NCI-H69 (cell line): ENCODE results near the gene ENOX2.
A peak's percentile ranks its signal among the peaks of the same experiment; 100 is the strongest.
"Not testable (repeated sequence)": the region's sequence is repeated elsewhere in the genome, so short reads cannot be mapped to it uniquely, and the experiment has no call there.

Experiments
- DNase-seq: peaks from one replicate; lab custom pipeline; 2025; lab: John Stamatoyannopoulos, UW

Gene ENOX2

GRCh38 chrX:130902783-130903613 is at the start of gene ENOX2:
TSS of gene ENOX2 (minus strand) at chrX:130903209. CDS start at chrX:130703216, 199,993 bp downstream.
- peak; percentile 97 for DNase-seq

- no peak for DNase-seq
Measured at GRCh38 chrX:130952266-130953043, 49.4 kb upstream of the ENOX2 start.

GRCh38 chrX:130944230-130944629 is 41.2 kb upstream of the ENOX2 start:
- DNase-seq, result no peak

DNA sequence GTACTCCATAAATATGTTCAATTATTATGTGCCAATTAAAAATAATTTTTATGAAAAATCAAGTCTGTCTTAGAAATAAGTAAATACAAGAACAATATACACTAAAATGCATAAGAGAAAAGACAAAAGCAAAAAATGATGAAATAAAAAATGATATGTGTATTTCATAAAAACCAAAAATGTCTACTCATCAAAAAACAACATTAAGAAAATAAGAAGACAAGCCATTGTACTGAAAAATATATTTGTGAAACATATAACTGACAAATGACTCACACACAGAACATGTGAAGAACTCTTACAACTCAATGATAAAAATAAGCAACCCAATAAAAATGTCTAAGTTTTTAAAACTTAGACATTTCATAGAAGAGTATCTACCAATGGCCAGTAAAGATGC is 34.1 kb upstream of the ENOX2 start:
- no peak for DNase-seq

DNA sequence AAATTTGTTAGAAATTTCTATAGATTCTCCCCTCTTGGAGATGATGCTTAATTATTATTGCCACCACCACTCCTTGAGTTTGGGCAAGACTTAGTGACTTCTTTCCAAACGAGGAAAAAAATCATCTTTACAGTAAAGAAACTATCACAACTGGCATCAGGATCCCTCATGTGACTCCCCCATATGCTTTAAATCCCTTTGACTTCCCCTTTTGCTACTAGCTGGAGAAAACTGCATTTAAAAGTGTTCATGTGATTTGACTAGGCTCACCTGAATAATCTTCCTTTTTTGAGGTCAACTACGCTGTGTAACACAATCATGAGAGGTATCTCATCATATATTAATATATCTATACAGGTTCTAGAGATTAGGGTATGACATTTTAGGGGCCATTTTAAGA is 30.3 kb upstream of the ENOX2 start:
- no peak for DNase-seq

DNA sequence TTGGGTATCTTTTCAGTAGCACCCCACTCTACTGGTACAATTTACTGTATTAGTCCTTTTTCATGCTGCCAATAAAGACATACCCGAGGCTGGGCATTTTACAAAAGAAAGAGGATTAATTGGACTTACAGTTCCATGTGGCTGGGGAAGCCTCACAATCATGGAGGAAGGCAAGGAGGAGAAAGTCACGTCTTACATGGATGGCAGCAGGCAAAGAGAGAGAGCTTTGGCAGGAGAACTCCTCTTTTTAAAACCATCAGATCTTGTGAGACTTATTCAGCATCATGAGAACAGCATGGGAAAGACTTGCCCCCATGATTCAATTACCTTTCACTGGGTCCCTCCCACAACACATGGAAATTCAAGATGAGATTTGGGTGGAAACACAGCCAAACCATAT is 17.4 kb upstream of the ENOX2 start:
- not testable (repeated sequence) for DNase-seq

GRCh38 chrX:130919676-130920075 is 16.7 kb upstream of the ENOX2 start:
- DNase-seq, result not testable (repeated sequence)

DNA sequence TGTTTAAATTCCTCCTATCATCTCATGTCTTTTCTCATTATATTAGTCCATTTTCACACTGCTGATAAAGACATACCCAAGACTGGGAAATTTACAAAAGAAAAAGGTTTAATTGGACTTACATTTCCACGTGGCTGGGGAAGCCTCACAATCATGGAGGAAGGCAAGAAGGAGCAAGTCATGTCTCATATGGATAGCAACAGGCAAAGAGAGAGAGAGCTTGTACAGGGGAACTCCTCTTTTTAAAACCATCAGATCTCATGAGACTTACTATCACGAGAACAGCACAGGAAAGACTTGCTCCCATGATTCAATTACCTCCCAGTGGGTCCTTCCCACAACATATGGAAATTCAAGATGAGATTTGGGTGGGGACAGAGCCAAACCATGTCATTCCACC is 15.5 kb upstream of the ENOX2 start:
- not testable (repeated sequence) for DNase-seq

GRCh38 chrX:130916636-130917422 is 13.8 kb upstream of the ENOX2 start:
- DNase-seq, result peak; percentile 38

DNA sequence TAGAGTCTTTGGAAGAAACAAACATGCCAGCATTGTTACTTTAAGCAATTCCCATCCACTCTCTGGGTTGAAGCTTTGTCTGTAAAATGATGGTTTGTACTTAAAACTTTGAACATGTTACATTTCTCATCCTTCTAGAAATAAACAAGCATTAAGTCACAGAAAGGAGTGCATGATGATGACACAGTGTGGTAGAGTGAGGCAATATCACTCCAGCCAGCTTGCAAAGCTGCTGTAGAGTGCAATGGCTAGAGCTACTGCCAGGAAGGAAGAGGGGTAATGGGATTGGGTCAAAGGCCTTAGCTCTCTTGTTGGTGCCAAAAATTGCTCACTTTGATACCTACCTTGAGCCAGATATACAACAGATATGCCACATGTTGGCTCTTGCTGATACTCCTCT is 12.3 kb upstream of the ENOX2 start:
- DNase-seq, result no peak

GRCh38 chrX:130909469-130910136 is 6.6 kb upstream of the ENOX2 start:
- DNase-seq, result no peak

DNA sequence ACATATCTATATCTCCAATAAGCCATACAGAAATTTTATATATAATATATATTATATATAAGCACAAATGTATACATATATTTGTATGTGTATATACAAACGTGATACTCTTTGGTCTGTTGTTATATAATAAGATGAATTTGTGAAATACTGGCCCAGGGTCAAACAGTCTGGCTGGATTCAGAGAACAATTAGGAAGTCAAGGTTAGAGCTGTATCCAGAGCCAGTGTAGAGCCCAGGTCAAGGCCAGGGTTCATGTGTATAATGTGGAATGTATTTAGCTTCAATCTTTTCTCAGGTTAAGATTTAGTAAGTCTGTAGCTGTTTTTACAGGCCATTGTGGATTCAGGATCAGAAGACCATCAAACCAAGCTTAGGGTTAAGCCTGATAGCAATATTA is 3.8 kb upstream of the ENOX2 start:
- no peak for DNase-seq

DNA sequence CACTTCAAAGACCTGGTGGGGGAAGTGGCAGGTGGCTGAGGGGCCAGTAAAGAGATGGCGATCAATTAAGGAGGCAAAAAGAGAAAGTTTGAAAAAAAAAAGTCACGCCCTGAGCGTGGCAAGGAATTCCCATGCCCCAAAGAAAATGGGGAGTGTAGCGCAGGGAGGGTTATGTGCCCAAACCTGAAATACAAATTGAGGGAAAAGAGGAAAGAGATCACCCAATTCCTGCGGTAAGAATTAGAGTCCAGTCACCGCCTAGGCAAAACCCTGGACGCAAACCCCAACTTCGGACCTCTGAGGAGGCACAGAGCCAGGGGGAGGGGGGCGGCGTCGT is 595 bp downstream of the ENOX2 start:
- DNase-seq, result no peak

DNA sequence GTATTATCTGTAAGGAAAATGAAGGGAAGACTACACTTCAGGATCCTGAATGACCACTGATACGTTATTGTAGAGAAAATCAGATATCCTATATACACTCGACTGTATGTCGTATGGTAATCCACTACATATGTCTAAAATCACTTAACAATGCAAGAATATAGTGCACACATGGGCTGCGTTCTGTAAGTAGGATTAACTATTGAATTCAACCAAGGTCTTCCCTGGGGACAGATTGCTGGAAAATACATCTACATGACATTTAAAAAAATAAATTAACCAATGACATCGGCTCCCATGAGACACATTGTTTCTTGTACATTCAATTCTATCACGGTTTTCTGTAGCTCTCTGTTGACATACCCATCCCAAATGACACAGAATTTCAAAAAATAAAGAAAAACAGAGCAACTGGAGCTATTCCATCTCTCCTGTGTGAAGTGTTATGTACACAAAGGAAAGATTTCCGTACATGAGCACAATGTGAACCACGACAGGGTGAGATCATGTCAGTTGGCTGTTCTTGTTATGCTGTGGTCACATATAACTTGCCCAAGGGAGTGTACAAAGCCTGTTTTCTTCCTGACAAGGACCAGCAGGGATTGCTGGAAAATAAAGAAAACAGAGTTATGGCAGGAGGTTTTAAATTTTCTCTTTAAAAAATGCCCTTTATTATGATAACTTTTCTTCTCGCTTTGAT is 6.1 kb downstream of the ENOX2 start:
- no peak for DNase-seq

DNA sequence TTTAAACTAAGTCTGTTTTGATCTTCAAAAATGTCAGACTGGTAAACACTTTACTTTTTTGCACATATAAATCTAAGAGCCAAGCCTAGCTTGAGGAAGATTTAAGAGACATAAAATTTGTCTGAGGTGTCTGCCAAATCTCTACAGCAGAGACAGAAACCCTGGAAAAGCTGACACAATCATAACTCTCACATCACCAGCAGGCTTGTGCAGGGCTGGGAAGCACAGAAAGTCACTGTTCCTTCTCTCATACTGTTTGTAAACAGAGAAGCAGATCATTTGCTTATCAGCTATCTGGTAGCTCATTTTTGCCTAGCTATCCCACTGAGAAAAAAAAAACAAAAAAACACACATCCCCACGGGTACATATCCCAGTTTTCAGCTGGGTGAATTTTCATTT is 7.0 kb downstream of the ENOX2 start:
- no peak for DNase-seq

DNA sequence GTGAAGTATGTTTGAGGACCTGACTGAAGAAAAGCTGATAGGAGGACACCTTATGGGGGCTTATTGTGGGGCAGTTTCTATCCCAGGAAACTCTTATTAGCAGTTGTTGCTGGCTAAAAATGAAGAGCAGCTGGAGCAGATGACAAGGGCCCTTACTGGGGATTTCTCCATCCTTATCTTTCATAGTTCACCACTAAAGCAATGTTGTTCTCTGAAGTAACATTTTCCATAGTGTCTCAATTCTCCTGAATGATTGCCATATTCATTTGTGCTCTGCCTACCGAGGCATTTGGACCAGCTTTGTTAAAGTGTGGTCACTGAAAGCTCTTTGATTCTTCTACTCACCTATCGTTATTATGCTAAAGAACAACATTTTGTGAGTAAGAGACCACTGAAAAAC is 7.7 kb downstream of the ENOX2 start:
- DNase-seq, result no peak

GRCh38 chrX:130893356-130894085 is 9.5 kb downstream of the ENOX2 start:
- DNase-seq, result no peak

- DNase-seq, result peak; percentile 82
Measured at GRCh38 chrX:130887376-130887775, 15.6 kb downstream of the ENOX2 start.

GRCh38 chrX:130885996-130886395 is 17.0 kb downstream of the ENOX2 start:
- DNase-seq, result peak; percentile 44

DNA sequence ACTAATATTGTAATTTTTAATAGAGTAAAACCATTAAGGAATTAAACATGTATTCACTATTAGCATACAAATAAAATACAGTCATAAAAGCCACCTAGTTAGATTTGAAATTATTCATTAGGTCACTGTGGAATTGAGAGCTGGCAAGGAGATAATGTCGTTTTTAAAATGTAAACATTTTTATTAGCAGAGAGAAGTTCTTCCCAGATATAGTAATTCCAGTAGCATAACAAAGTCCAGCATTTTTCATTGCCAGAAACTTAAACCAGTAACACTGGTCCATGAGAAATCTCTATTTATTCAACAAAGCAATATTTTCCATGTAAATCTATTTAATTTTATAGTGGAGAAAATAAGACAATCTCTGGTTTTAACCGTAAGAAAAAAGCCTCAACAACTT is 17.5 kb downstream of the ENOX2 start:
- no peak for DNase-seq

DNA sequence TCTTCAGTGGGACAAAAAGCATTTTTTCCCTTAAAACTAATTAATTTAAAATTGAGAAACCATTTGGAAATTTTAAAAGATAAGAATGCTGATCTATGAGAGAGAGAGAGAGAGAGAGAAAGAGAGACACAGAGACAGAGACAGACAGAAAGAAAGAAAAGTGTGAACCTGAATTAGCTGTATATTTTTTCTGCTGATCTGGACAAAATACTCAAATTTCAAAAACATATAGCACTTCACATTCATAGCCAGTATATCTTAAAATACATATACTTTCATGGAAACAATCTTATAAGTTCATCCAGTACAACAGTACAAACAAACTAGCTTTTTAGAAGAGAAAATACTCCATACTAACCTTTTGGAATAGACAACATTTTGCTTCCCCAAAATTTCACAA is 18.4 kb downstream of the ENOX2 start:
- DNase-seq, result no peak
